ENCODE results near the gene FAM81A.
A peak's percentile ranks its signal among the peaks of the same experiment; 100 is the strongest.
"Not testable (repeated sequence)": the region's sequence is repeated elsewhere in the genome, so short reads cannot be mapped to it uniquely, and the experiment has no call there.

FAM81A gene

GRCh38 chr15:59448871-59449270, 10.9 kb downstream of the FAM81A start:
- no peak for DNase-seq (ENCODE audit: low read depth)
- no peak overlapping the region for H3K4me3 ChIP-seq (ENCODE audit: low read depth, low read length)
- TF ChIP-seq, protein P1, sequence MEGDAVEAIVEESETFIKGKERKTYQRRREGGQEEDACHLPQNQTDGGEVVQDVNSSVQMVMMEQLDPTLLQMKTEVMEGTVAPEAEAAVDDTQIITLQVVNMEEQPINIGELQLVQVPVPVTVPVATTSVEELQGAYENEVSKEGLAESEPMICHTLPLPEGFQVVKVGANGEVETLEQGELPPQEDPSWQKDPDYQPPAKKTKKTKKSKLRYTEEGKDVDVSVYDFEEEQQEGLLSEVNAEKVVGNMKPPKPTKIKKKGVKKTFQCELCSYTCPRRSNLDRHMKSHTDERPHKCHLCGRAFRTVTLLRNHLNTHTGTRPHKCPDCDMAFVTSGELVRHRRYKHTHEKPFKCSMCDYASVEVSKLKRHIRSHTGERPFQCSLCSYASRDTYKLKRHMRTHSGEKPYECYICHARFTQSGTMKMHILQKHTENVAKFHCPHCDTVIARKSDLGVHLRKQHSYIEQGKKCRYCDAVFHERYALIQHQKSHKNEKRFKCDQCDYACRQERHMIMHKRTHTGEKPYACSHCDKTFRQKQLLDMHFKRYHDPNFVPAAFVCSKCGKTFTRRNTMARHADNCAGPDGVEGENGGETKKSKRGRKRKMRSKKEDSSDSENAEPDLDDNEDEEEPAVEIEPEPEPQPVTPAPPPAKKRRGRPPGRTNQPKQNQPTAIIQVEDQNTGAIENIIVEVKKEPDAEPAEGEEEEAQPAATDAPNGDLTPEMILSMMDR (IDR thresholded peaks at IDR 0.05; ENCODE audit: control insufficient read depth, extremely low read depth, insufficient read depth) = no peak

DNA sequence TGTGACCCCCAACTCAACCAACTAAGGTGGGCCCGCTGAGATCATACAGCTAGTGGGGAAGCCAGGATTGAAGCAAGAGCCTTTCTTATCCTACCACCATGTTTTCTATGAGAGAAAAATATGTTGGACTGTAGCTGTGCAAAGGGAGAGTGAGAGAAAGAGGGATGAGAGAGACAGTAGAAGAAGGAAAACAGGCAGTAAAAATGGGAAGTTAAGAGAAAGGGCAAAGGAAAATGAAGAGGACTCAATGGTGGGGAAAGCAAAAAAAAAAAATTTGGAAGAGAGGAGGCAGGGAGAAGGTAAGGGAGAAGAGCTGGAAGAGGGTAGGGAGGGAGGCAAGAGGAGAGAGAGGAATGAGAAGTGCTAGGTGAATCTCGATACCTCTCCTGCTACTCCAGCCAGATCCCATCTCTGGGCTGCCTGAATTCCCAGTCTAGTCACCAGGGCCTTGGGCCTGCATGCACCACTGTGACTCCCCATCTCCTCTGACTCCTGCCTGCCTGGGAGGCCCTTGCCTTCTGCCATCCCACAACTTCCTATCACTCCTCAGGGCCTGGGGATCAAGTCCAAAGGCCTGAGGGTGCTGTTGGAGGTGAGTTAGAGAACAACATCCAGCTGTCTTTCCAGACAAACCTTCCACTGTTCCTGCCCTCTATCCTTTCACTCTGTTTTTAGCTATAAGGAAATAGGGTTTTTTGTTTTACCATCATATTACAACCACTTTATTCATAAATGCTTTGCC, 15.7 kb downstream of the FAM81A start:
- no peak overlapping the region for H3K4me3 ChIP-seq (ENCODE audit: low read depth, low read length)
- no peak for DNase-seq (ENCODE audit: low read depth)
- TF ChIP-seq, protein P1 (IDR thresholded peaks at IDR 0.05; ENCODE audit: control insufficient read depth, extremely low read depth, insufficient read depth) = no peak

- TF ChIP-seq, protein P1 (IDR thresholded peaks at IDR 0.05; ENCODE audit: control insufficient read depth, extremely low read depth, insufficient read depth) = no peak
- no peak overlapping the region for H3K4me3 ChIP-seq (ENCODE audit: low read depth, low read length)
- DNase-seq (ENCODE audit: low read depth) = peak; percentile 53
Observed at GRCh38 chr15:59456114-59456513, 18.1 kb downstream of the FAM81A start.

GRCh38 chr15:59457103-59457502, 19.1 kb downstream of the FAM81A start:
- H3K4me3 ChIP-seq (ENCODE audit: low read depth, low read length) = no peak overlapping the region
- no peak for DNase-seq (ENCODE audit: low read depth)
- TF ChIP-seq, protein P1 (IDR thresholded peaks at IDR 0.05; ENCODE audit: control insufficient read depth, extremely low read depth, insufficient read depth) = no peak

- TF ChIP-seq, protein P1 (IDR thresholded peaks at IDR 0.05; ENCODE audit: control insufficient read depth, extremely low read depth, insufficient read depth) = no peak
- no peak for DNase-seq (ENCODE audit: low read depth)
- H3K4me3 ChIP-seq (ENCODE audit: low read depth, low read length) = no peak overlapping the region
Observed at GRCh38 chr15:59461521-59461920, 23.5 kb downstream of the FAM81A start.

GRCh38 chr15:59473226-59473625, 35.2 kb downstream of the FAM81A start:
- TF ChIP-seq, protein P1 (IDR thresholded peaks at IDR 0.05; ENCODE audit: control insufficient read depth, extremely low read depth, insufficient read depth) = no peak
- no peak for DNase-seq (ENCODE audit: low read depth)
- no peak overlapping the region for H3K4me3 ChIP-seq (ENCODE audit: low read depth, low read length)

DNA sequence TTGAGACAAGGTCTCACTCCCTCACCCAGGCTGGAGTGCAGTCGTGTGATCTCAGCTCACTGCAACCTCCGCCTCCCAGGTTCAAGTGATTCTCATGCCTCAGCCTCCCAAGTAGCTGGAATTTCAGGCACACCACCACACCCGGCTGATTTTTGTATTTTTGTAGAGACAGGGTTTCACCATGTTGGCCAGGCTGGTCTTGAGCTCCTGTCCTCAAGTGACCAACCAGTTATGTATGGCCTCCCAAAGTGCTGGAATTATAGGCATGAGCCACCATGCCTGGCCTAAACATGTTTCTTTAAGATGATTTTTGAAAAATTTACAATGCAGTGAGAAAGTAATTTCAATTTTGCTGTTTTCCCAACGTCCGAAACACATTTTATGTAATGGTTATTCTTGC, 37.2 kb downstream of the FAM81A start:
- DNase-seq (ENCODE audit: low read depth); H3K4me3 ChIP-seq (ENCODE audit: low read depth, low read length): not testable (repeated sequence)

All from LNCaP clone FGC (cell line).